H1 (cell line): Measurements from ENCODE around the gene LCNL1.

Experiments used
- CEBPB ChIP-seq: IDR thresholded peaks from 2 replicates; pipeline ENCODE4 v1.6.1; 2012; ENCODE audit warnings: low read depth, low read length
- CHD1 ChIP-seq: IDR thresholded peaks from 2 replicates; pipeline ENCODE4 v1.6.1; 2012; ENCODE audit warnings: low read depth, low read length, improper control_type of control experiment
- EP300 ChIP-seq, 2 experiments: IDR thresholded peaks; 1 replicate in 1 of 2; 2 replicates in 1 of 2; pipeline ENCODE4 v1.6.1; 2011 to 2012; ENCODE audit warnings: low read depth in 2 of 2, low read length in 2 of 2, mild to moderate bottlenecking in 2 of 2, borderline replicate concordance in 1 of 2, inconsistent platforms in 1 of 2, moderate library complexity in 1 of 2
- MAFK ChIP-seq: IDR thresholded peaks from 2 replicates; pipeline ENCODE4 v1.6.1; 2012; ENCODE audit warnings: low read depth, mild to moderate bottlenecking, improper control_type of control experiment, low read length
- PHF8 ChIP-seq: fragments of 200-600 bp; sonication (generic); conservative IDR thresholded peaks from 2 replicates; pipeline ENCODE4 v1.7.1; 2012; ENCODE audit warnings: low read depth, mild to moderate bottlenecking, inconsistent platforms, low read length, moderate library complexity
- POLR2A ChIP-seq, 2 experiments: IDR thresholded peaks; 1 replicate in 1 of 2; 2 replicates in 1 of 2; pipeline ENCODE4 v1.6.1; 2011; ENCODE audit warnings: low read depth in 2 of 2, low read length in 2 of 2, mild to moderate bottlenecking in 2 of 2; ENCODE audit errors: control extremely low read depth in 1 of 2
- POLR2AphosphoS5 ChIP-seq: IDR thresholded peaks from 2 replicates; pipeline ENCODE4 v1.6.1; 2011; ENCODE audit warnings: low read depth, low read length
- RAD21 ChIP-seq, 2 experiments: IDR thresholded peaks in 1 of 2; conservative IDR thresholded peaks in 1 of 2; 2 replicates each; pipeline ENCODE4 v1.6.1; 2011; ENCODE audit warnings: low read depth in 2 of 2, low read length in 2 of 2, improper control_type of control experiment in 1 of 2, inconsistent platforms in 1 of 2, mild to moderate bottlenecking in 1 of 2, moderate library complexity in 1 of 2
- TAF1 ChIP-seq: IDR thresholded peaks from 2 replicates; pipeline ENCODE4 v1.6.1; 2011; ENCODE audit warnings: mild to moderate bottlenecking, low read depth, low read length
- TAF7 ChIP-seq: optimal IDR thresholded peaks from 2 replicates; pipeline ENCODE3; 2011; ENCODE audit warnings: low read depth, mild to moderate bottlenecking, inconsistent platforms, low read length, moderate library complexity, borderline replicate concordance
- ZNF274 ChIP-seq: IDR thresholded peaks from 2 replicates; pipeline ENCODE4 v1.7.0; 2012; ENCODE audit warnings: low read length, borderline replicate concordance; ENCODE audit errors: extremely low read depth
- TF ChIP-seq, protein P1 (sequence below): IDR thresholded peaks from 2 replicates; pipeline ENCODE4 v1.6.1; 2011; ENCODE audit warnings: low read length, improper control_type of control experiment
- TF ChIP-seq, protein P2 (sequence below), 3 experiments: IDR thresholded peaks; 1 replicate in 2 of 3; 2 replicates in 1 of 3; pipeline versions ENCODE4 v1.5.1 to v1.6.1; 2011; ENCODE audit warnings: low read length in 3 of 3, mild to moderate bottlenecking in 3 of 3, inconsistent platforms in 2 of 3, low read depth in 1 of 3, moderate library complexity in 1 of 3; ENCODE audit not compliant: insufficient read depth in 1 of 3; ENCODE audit errors: control extremely low read depth in 1 of 3

DNA sequence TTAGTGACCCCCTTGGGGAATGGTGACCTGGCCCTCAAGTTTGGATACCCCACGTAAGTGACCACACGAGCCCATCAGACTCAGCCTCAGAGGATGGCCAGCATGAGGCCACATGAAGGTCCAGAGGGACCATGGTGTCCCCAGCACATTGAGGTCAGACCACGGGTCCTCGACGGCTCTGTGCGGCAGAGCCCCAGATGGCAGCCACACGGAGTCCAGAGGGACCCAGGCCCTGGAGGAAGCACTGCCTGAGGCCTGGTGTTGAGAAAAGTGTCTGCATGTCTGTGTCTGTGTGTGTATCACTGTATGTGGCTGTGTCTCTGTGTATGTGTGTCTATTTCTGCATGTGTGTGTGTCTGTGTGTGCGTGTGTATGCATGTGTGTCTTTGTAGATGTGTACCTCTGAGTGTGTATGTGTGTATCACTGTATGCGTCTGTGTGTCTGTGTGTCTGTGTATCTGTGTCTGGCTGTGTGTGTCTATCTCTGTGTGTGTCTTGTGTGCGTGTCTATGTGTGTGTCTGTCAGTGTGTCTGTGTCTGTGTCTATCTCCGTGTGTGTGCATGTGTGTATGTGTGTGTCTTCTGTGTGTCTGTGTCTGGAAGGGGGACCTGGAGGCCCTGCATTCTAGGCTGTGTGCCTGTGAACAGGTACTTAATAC lies 992 bp downstream of the LCNL1 start:
- no peak for TF ChIP-seq PHF8
- TF ChIP-seq, protein P1, sequence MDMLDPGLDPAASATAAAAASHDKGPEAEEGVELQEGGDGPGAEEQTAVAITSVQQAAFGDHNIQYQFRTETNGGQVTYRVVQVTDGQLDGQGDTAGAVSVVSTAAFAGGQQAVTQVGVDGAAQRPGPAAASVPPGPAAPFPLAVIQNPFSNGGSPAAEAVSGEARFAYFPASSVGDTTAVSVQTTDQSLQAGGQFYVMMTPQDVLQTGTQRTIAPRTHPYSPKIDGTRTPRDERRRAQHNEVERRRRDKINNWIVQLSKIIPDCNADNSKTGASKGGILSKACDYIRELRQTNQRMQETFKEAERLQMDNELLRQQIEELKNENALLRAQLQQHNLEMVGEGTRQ, result no peak
- TF ChIP-seq, protein P2, sequence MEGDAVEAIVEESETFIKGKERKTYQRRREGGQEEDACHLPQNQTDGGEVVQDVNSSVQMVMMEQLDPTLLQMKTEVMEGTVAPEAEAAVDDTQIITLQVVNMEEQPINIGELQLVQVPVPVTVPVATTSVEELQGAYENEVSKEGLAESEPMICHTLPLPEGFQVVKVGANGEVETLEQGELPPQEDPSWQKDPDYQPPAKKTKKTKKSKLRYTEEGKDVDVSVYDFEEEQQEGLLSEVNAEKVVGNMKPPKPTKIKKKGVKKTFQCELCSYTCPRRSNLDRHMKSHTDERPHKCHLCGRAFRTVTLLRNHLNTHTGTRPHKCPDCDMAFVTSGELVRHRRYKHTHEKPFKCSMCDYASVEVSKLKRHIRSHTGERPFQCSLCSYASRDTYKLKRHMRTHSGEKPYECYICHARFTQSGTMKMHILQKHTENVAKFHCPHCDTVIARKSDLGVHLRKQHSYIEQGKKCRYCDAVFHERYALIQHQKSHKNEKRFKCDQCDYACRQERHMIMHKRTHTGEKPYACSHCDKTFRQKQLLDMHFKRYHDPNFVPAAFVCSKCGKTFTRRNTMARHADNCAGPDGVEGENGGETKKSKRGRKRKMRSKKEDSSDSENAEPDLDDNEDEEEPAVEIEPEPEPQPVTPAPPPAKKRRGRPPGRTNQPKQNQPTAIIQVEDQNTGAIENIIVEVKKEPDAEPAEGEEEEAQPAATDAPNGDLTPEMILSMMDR (IDR thresholded peaks at IDR 0.05; ENCODE audit: control extremely low read depth in 1 of 3, insufficient read depth in 1 of 3, low read depth in 1 of 3, low read length in 3 of 3), result no peak
- no peak for TF ChIP-seq MAFK
- no peak for TF ChIP-seq TAF1
- no peak for TF ChIP-seq POLR2AphosphoS5
- TF ChIP-seq ZNF274, result no peak
- TF ChIP-seq POLR2A (IDR thresholded peaks at IDR 0.05; ENCODE audit: control extremely low read depth in 1 of 2, low read depth in 2 of 2, low read length in 2 of 2), result no peak
- no peak for TF ChIP-seq TAF7
- TF ChIP-seq CHD1, result no peak
- no peak for TF ChIP-seq CEBPB
- no peak for TF ChIP-seq RAD21 (IDR thresholded peaks at IDR 0.05 in 1 of 2, conservative IDR thresholded peaks at IDR 0.05 in 1 of 2; ENCODE audit: low read depth in 2 of 2, low read length in 2 of 2)
- TF ChIP-seq EP300 (IDR thresholded peaks at IDR 0.05; ENCODE audit: borderline replicate concordance in 1 of 2, low read depth in 2 of 2, low read length in 2 of 2), result no peak
